Ecto neural progenitor cell (in vitro differentiated cells): ENCODE results near the gene C6orf89.

Experiments used
- DNase-seq: peaks from one replicate; pipeline ENCODE4 v3.0.0-alpha.2; 2018; ENCODE audit warnings: low spot score

The C6orf89 gene

DNA sequence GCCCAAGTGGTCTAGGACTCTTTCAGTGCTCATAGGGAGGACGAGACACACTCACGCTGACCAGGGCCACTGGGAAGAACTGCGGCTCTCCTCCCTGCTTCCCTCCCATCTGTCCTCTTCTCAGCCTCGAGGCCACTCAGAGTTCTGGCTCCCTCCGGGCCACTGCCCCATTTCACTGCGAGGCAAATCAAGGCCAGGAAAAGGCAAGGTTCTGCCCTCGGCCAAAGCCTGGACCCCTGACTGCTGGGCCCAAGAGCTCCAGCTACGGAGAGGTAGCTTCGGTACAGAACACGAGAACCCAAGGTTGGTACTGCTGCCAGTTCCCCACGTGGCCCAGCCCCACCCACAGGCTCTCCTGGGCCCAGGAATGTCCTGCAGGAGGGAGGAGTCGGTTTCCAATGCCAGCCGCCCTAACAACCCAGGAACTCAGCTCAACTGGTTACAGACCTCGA, 83.5 kb downstream of the C6orf89 start:
- no peak for DNase-seq

DNA sequence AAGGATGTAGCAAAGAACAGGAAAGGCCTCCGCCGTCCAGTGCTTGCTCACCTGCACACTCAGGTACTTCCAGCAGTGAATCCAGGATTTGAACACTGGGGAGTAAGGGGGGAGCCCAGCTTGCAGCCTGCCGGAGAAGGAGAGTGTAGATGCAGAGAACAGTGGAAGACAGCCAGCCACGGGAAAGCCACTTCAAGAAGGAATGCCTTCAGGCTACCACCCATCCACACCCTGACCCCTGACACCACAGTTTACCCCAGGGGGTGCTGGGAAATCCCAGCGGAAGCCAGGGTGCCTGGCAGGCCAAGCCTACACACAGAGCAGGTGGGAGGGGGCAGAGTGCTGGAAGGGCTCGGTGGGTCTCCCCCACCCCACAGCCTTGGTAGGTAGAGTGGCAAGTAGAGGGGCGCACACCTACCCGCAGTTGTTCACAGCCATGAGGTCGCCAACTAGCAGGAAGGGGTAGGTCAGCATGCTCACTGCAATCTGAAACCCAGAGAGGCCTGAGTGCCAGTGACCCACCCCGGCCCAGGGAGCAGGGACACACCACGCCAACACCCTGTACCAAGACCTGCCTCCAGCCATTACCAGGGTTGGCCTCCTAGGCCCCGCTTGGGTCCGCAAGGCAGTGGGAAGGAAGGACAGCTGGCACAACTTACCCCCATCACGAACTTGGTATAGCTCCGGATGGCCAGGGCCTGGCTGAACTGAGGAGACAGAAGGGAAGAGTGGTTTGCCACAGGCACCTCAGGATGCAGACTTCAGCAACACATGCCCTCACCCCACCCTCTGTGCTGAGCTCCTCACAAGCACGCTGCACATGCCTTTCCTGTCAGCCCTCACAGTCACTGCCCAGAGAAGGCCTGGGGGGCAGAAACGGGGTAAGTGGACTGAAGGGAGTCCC, 84.5 kb downstream of the C6orf89 start:
- no peak for DNase-seq

DNA sequence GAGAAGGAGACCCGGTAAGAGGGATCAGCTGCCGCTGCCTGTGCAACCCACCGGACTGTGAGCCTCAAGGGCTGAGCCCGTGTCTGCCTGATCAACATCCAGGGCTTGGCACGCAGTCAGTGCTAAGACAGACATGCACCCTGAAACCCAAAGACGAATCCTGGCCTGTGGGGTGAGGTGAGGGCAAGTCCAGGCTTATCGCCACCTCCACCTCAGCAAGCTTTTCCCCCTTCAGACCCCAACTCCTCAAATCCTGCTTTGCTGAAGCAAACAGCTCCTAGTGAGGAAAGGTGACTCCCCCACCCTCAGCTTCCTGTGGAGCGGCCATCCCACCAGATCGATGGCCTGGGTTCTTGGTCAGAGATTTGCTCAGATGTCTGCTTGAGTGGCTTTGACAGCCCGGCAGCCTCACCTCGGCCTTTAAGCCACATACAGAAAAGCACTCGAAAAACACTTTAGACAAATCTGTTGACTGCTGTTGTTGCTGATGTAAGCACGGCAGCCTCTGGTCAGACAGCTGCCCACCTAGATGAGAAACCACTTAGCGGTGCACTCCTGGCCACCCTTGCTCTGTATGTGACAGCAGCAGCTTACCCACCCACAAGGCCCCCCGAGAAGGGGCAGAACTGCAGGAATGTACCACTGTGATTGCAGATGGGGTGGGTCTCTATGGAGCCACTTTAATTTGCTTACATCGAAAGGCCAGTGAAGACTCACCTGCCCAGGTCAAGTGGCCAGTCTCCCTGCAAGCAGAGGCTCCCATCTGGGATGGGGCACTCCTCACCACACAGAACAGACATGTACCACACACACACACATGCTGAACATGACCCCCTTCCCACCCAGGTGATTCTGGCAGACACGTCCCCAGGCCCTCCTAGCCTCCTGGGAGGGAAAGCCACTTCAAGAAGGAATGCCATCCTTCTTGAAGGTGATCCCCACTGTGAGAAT, 85.4 kb downstream of the C6orf89 start:
- DNase-seq = no peak

DNA sequence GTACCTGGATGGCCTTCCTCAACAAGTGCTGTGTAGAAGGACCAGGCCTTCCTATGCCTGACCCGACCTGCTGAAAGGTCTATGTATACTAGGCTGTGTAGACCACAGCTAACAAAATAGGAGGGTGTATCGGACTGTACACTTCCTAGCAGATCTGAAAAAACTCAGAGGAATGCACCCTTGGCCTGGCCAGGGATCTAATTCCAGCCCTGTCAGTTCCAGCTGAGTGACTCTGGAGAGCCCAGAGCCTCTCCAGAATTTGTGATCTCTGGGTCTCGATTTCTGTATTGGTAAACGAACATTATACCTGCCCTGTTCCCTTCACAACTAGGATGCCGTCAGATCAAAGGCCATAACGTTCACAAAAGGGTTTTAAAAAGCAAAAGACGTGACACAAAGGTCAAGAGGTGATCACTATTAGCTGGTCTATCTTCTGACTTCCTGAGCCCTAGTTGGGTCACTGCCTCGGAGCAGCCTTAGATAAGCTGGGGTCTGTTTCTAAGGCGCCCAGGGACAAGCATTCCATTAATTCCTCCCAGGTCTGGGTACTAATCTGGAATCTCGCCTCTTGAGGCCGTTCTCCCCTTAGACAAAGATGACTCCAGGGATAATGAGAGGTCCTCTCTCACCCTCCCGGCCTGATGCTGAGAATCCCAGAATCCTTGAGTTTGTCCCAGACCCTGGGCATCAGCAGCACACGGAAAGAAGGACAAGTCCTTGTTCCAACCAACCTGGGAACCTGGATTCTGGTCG, 86.3 kb downstream of the C6orf89 start:
- no peak for DNase-seq

DNA sequence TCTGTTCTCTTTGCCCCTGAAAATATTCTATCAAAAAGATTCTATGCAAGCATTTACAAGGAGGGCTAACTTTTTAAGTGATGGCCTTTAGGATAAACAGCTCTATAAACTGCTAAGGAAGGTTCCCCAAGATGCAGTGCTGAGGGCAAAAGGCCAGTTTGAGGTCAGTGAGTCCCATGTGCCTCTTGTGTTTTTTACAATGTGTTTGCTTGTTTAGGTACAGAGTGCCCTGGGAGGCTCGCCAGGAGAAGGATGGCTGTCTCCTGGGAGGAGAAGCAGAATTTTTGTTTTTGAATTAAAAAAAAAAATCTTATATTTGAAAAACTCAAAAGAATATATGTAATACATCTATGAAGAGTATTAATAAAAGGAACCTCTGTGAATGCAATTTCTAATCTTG, 87.4 kb downstream of the C6orf89 start:
- no peak for DNase-seq

DNA sequence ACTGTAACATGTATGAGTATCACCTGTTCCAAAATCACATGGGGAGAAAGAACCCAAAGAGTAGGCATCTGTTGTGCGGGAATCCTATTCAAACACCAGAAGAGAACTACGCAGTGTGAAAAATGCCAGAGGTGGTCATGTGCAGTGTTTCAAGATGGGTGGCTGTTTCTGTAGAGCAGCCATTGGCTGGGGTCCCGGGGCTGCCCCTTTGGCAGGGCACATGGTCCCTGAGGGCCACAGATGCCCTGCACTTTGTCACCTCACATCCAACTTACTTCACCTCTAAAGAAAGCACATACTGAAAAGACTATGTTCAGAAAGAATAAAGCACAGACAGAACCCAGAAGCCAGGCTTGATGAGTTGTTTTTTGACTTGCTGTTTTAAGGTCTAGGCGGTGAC, 87.9 kb downstream of the C6orf89 start:
- no peak for DNase-seq

DNA sequence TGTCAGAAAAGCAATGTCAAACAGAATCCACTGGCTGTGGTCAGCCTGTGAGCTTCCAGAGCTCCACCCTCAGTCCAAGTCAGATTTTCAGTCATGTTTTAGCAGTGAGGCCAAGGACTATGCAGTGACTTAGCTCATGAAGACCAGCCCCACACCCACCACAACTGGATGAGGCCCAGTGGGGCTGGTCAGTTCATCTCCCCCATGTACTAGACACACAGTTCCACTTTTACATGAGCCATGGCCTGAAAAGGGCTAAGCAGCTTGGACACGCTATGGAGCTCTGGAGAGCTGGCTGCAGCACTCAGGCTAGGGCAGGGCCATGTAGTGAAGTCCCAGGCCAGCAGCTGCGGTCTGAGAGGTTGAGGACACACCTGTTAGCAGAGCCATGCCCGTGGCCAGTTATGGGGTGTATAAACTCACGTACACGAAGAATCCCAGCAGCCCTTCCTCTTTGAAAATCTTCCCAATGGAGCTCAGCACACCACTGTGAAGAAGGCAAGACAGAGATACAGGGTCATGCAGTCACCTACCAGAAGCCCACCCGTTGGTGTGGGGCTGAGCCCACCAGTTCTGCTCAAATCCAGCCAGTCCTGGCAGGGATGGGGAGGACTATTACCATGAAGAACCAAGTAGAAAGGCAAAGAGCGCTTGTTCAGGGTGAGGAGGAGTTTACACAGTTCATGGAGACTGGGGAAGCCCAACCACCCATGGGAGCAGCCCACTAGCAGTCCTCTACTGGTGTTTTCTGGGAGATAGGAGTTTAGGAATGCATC, 89.7 kb downstream of the C6orf89 start:
- no peak for DNase-seq

DNA sequence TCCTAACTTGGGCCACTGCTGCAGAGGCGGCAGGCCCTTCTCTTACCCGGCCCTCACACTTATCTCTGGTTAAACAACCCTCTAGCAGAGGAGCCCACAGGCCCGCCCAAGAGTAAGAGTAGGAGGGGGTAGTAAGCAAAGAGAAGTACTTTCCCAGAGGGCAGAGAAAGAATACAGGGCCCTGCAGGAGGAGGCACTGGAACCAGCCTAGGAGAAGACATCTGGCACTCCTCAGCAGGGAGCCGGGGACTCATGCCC, 90.2 kb downstream of the C6orf89 start:
- no peak for DNase-seq

DNA sequence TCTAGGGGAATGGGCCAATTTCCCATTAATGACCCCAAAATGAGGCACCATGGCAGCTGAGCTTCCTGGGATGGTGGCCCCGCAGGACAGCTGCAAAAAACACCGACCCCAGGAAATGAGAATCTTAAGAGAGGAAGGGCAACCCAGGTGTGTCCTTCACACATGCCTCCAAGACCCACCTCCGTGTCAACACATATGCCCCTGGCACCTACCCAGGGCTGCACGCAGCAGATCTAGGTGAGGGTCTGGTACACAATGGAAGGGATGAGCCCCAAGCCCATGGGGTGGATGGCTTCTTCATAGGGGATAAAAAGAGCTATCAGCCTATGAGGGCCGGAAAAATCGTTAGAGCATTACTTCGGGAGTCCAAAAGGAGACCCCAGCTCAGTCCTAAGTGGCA, 90.8 kb downstream of the C6orf89 start:
- DNase-seq = no peak

DNA sequence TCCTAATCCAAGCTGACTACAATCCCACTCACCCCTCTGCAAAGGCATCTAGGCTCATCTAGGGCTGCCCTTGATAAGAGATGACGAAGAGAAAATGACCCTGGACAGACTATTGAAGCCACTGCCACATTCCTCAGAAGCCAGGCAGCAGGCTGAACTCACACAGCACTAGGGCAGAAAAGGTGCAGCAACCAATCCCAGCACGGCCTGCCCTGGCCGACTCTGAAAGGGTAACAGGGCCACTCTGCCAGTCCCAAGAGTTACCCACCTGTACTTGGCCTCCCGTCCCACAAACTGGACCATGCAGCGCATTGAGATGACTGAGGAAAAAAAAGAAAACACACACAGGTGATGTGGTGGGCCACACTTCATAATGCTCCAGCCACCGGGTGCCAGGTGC, 91.2 kb downstream of the C6orf89 start:
- DNase-seq = no peak

DNA sequence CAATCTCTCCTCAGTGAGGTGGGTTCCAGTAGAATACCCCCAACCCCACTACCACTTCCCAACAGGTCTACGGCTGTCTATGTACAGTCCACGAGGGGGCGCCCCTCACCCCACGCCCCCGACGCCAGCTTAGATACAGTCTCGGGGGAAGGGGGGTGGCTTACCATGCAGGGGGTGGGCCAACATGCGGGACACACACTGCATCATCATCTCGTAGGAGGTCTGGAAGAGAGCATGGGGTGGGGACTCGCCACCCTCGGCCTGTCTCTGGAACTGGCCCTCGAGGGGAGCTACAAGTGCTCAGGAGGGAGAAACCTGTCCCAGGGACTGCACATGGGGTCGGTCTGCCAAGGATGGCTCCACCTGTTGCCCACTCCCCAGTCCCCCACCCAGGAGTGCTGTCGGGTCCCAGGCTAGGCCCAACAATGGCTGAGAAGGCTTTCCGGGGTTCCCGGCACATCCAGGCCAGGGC, 91.8 kb downstream of the C6orf89 start:
- no peak for DNase-seq
